Esophagus squamous epithelium (tissue), 4 donors: ENCODE measurements around the gene OTOF.

ENCODE experiments used
- CTCF ChIP-seq, 6 experiments: fragments of 450-650 bp in 4 of 6; fragments of 200-600 bp in 2 of 6; sonication (generic) in 2 of 6; IDR thresholded peaks; one replicate each; pipeline ENCODE4 v1.5.1; 2016 to 2019; ENCODE audit warnings: antibody characterized with exemption in 6 of 6, mild to moderate bottlenecking in 4 of 6, moderate library complexity in 4 of 6
- POLR2A ChIP-seq, 4 donors: fragments of 450-650 bp; IDR thresholded peaks; one replicate each; pipeline ENCODE4 v1.6.1; 2017; ENCODE audit warnings: antibody characterized with exemption in 4 of 4, mild to moderate bottlenecking in 4 of 4, moderate library complexity in 3 of 4

GRCh38 chr2:26463244-26464192 is 14.4 kb downstream of the OTOF start:
- TF ChIP-seq CTCF (IDR thresholded peaks at IDR 0.05) (no peak), POLR2A (IDR thresholded peaks at IDR 0.05) (no peak)
